ENCODE data around the gene LGMN.

Gene LGMN

GRCh38 chr14:92665661-92666110, 82.7 kb downstream of the LGMN start:
- ChIA-PET CTCF (no interaction called here), POLR2A (no interaction called here)
- no peaks in the 10 kb centered on the region for H3K9me3 ChIP-seq (ENCODE audit: control insufficient read depth, insufficient read depth, low read depth, low read length)
- H3K4me1 ChIP-seq (ENCODE audit: control insufficient read depth, insufficient read depth, low read length) = no peaks in the 10 kb centered on the region
- no peak overlapping the region for H3K27ac ChIP-seq (ENCODE audit: extremely low read depth, low read depth, low read length)
- TF ChIP-seq GLIS1 (tag by site-specific recombination; IDR thresholded peaks at IDR 0.05) = no peak
- no peak for TF ChIP-seq ZNF362 (tag by site-specific recombination; IDR thresholded peaks at IDR 0.05)
- TF ChIP-seq BCL6B (tag by site-specific recombination; IDR thresholded peaks at IDR 0.05) = no peak
- TF ChIP-seq FEZF1 (tag by site-specific recombination; IDR thresholded peaks at IDR 0.05) = no peak
- no peak for TF ChIP-seq ZNF830 (tag by site-specific recombination; IDR thresholded peaks at IDR 0.05; ENCODE audit: low read depth)
- no peak overlapping the region for H3K4me3 ChIP-seq (ENCODE audit: low read depth, low read length)
- H3K36me3 ChIP-seq (ENCODE audit: control insufficient read depth in 2 of 2, insufficient read depth in 1 of 2, low read length in 2 of 2) = no peaks in the 10 kb centered on the region

- TF ChIP-seq ZNF707 (tag by site-specific recombination; IDR thresholded peaks at IDR 0.05) = no peak
- no peak for TF ChIP-seq GLIS1 (tag by site-specific recombination; IDR thresholded peaks at IDR 0.05)
- no peak for TF ChIP-seq ZNF394 (tag by site-specific recombination; IDR thresholded peaks at IDR 0.05; ENCODE audit: borderline replicate concordance)
- TF ChIP-seq SALL2 (tag by site-specific recombination; IDR thresholded peaks at IDR 0.05; ENCODE audit: borderline replicate concordance) = no peak
- TF ChIP-seq ZNF292 (tag by site-specific recombination; IDR thresholded peaks at IDR 0.05; ENCODE audit: borderline replicate concordance, low read depth) = no peak
- no peak for TF ChIP-seq ZNF555 (tag by site-specific recombination; conservative IDR thresholded peaks at IDR 0.05)
- no peak for TF ChIP-seq ZBTB21 (tag by site-specific recombination; IDR thresholded peaks at IDR 0.05)
- no peak for TF ChIP-seq KLF17 (tag by site-specific recombination; IDR thresholded peaks at IDR 0.05)
- TF ChIP-seq WT1 (tag by site-specific recombination; IDR thresholded peaks at IDR 0.05) = no peak
- TF ChIP-seq ZNF654 (tag by site-specific recombination; IDR thresholded peaks at IDR 0.05; ENCODE audit: low read depth) = no peak
- no peak for TF ChIP-seq ZXDB (tag by site-specific recombination; IDR thresholded peaks at IDR 0.05)
- no peak for TF ChIP-seq ZNF114 (tag by site-specific recombination; IDR thresholded peaks at IDR 0.05)
- no peak for TF ChIP-seq ZBTB6 (tag by site-specific recombination; IDR thresholded peaks at IDR 0.05)
- TF ChIP-seq ZFP3 (tag by site-specific recombination; IDR thresholded peaks at IDR 0.05; ENCODE audit: low read depth) = no peak
- no peak for TF ChIP-seq ZBTB11 (tag by site-specific recombination; conservative IDR thresholded peaks at IDR 0.05; ENCODE audit: low read depth)
- TF ChIP-seq ZNF549 (tag by site-specific recombination; IDR thresholded peaks at IDR 0.05) = no peak
- no peak for TF ChIP-seq BCL6B (tag by site-specific recombination; IDR thresholded peaks at IDR 0.05)
- TF ChIP-seq ZNF449 (tag by site-specific recombination; IDR thresholded peaks at IDR 0.05) = no peak
- no peak for TF ChIP-seq EGR2 (tag by site-specific recombination; IDR thresholded peaks at IDR 0.05; ENCODE audit: low read depth)
- no peak for TF ChIP-seq ZBTB8A (tag by site-specific recombination; IDR thresholded peaks at IDR 0.05)
- Histone ChIP-seq H3K9me3 (ENCODE audit: control insufficient read depth, insufficient read depth, low read depth, low read length) (no peaks in the 10 kb centered on the region), H3K4me1 (ENCODE audit: control insufficient read depth, insufficient read depth, low read length) (no peaks in the 10 kb centered on the region), H3K4me3 (ENCODE audit: low read depth, low read length) (no peak overlapping the region), H3K27ac (ENCODE audit: extremely low read depth, low read depth, low read length) (no peak overlapping the region), H3K36me3 (ENCODE audit: control insufficient read depth in 2 of 2, insufficient read depth in 1 of 2, low read length in 2 of 2) (no peaks in the 10 kb centered on the region)
- CTCF ChIA-PET = interaction anchor here (0.6 kb wide), 1 partner anchor 27 kb away, joined by 3 read pairs; no protein-coding TSS in a partner anchor
- POLR2A ChIA-PET = no interaction called here
These were observed 85.4 kb downstream of the LGMN start for GRCh38 chr14:92663049-92663448.

All from HEK293 (cell line).